Spleen (tissue), 11 donors: ENCODE data around the gene TSPAN14. TPM values are rescaled to one million over a fixed set of nuclear protein-coding genes. Genes with fewer than 3 reads are reported as not detected.

Experiments
- DNase-seq: peaks from one replicate; pipeline ENCODE4 v3.0.0-alpha.2; 2020
- H3K27ac ChIP-seq, 8 donors: fragments of 200-600 bp; sonication (generic) in 7 of 8; 1 replicate in 4 of 8; 2 replicates in 4 of 8; pipeline versions ENCODE4 v1.5.0 to v1.8.0; 2016 to 2021; ENCODE audit warnings: inconsistent platforms in 4 of 8, mild to moderate bottlenecking in 4 of 8, moderate library complexity in 1 of 8
- H3K27me3 ChIP-seq, 7 donors: fragments of 200-600 bp; sonication (generic) in 6 of 7; replicated peaks in 1 of 7; 1 replicate in 4 of 7; 2 replicates in 3 of 7; pipeline versions ENCODE4 v1.5.0 to v1.8.0; 2016 to 2021; ENCODE audit warnings: inconsistent platforms in 3 of 7, mild to moderate bottlenecking in 1 of 7
- H3K36me3 ChIP-seq, 6 donors: fragments of 200-600 bp; sonication (generic) in 5 of 6; 1 replicate in 4 of 6; 2 replicates in 2 of 6; pipeline versions ENCODE4 v1.5.0 to v1.8.0; 2016 to 2021; ENCODE audit warnings: inconsistent platforms in 2 of 6
- H3K4me1 ChIP-seq, 6 donors: fragments of 200-600 bp; sonication (generic) in 5 of 6; 1 replicate in 3 of 6; 2 replicates in 3 of 6; pipeline versions ENCODE4 v1.5.0 to v1.8.0; 2016 to 2021; ENCODE audit warnings: inconsistent platforms in 3 of 6
- H3K4me3 ChIP-seq, 8 donors: fragments of 200-600 bp; sonication (generic) in 7 of 8; 1 replicate in 4 of 8; 2 replicates in 4 of 8; pipeline versions ENCODE4 v1.5.0 to v1.8.0; 2016 to 2021; ENCODE audit warnings: inconsistent platforms in 4 of 8, mild to moderate bottlenecking in 4 of 8, moderate library complexity in 2 of 8
- H3K9me3 ChIP-seq, 8 donors: fragments of 200-600 bp; sonication (generic) in 7 of 8; 1 replicate in 4 of 8; 2 replicates in 4 of 8; pipeline versions ENCODE4 v1.5.0 to v1.8.0; 2016 to 2021; ENCODE audit warnings: inconsistent platforms in 4 of 8
- CTCF ChIP-seq, 11 experiments: fragments of 200-600 bp in 7 of 11; fragments of 450-650 bp in 4 of 11; sonication (generic) in 4 of 11; IDR thresholded peaks in 8 of 11; conservative IDR thresholded peaks in 3 of 11; 1 replicate in 7 of 11; 2 replicates in 4 of 11; pipeline versions ENCODE4 v1.4.0 to v1.8.0; 2016 to 2021; ENCODE audit warnings: antibody characterized with exemption in 11 of 11, inconsistent platforms in 4 of 11, mild to moderate bottlenecking in 1 of 11
- POLR2A ChIP-seq, 3 donors: fragments of 450-650 bp; IDR thresholded peaks; one replicate each; pipeline ENCODE4 v1.5.1; 2017; ENCODE audit warnings: antibody characterized with exemption in 3 of 3, mild to moderate bottlenecking in 1 of 3
- POLR2AphosphoS5 ChIP-seq, 3 donors: sonication (generic); formaldehyde crosslinking; IDR thresholded peaks; one replicate each; pipeline ENCODE4 v1.5.1; 2017; ENCODE audit warnings: antibody characterized with exemption in 3 of 3
- WGBS, 5 donors: extraction: QIAGEN DNeasy Blood & Tissue Kit in 3 of 5; methylation state at CpG; one replicate each; pipeline versions ENCODE4 v1.1.5 to v1.1.7; 2013 to 2018; 5-methylcytosine and 5-hydroxymethylcytosine counted together
- intact Hi-C: fragments of 100-400 bp; cut with DNase I; formaldehyde crosslinking; loops from one replicate; pipeline ENCODE4 v1.15.0; 2023; ENCODE audit warnings: low total_unique reads
- polyA plus RNA-seq, 3 donors: library from polyadenylated mRNA; stranded (reverse); fragments of 200-250 nt; gene quantifications; one replicate each; pipeline ENCODE4 v1.2.1, GENCODE V29; 2013
- total RNA-seq, 7 donors: library from RNA; depleted of rRNA in 3 of 7; stranded (reverse); fragments of >200 nt in 3 of 7; fragmentation: NEBNext Ultra II Directional in 4 of 7; extraction: Animal tissue kit (Norgen Biotek cat#: 25700) in 4 of 7; gene quantifications; one replicate each; pipeline versions ENCODE4 v1.1.0 to v1.2.1, GENCODE V29; 2016 to 2021
- donor health status: healthy with polysubstance abuse.
- donor health status: DM: no; HTN: no; CAD: no; lungs with moderate emphysema.
- donor health status: DM: no; HTN: no; CAD: no.
- donor health status: Bipolar disorder and iron deficiency.
- donor health status: healthy.
- donor health status: DM: no; HTN: no; CAD: no.
- donor health status: DM: yes; HTN: yes; CAD: no.

Gene TSPAN14
- total and polyA plus RNA-seq, 10 donors, result 13.3 to 172 (median 108) TPM

DNA sequence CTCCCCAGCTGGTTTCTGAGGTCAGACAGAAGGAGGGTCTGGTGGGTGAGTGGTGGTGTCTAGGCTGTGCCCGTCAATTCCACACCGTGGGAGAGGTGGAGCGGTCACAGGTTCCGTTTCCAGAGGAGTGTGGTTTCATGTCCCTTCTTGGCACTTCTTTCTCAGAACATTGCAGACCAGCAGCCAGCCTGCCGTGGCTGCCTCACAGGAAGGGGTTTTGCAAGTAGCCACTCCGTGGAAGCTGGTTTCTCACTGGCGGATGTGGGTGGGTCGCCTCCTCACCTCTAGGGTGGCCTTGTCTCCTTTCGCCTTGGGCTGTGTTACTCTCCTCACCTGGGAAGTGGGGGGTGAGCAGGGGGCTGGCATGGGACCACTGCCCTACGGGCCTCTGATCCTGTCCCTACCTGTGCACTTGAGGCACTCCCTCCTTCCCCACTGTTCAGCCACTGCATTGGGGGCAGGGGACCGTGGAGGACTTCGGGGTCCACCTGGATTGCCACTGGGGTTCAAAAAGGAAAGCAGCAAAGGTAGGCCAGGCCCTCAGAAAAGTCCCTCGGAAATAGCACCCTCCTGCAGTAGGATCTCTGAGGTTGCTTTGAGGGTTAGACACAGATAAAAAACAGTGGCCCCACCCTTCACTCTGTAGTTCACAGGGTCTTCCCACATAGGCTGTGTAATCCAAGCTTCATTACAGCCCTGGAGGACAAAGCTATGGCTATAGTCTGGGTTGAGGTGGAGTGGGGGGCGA, 33.9 kb downstream of the TSPAN14 start:
- H3K27ac ChIP-seq, result peak overlapping the region; percentile 60 to 96 (median 80)
- peak; percentile 93 for DNase-seq
- H3K4me1 ChIP-seq, result peaks cover 49 to 100% (median 98%) of the 10 kb centered on the region in 6 donors
- peaks cover 0 to 52% (median 17%) of the 10 kb centered on the region in 6 donors for H3K36me3 ChIP-seq
- 32 to 62% (median 39%) methylated on average over 12 to 14 of the region's 14 CpGs for WGBS, 5 donors
- intact Hi-C loops, result no loop called here
- peak; percentile 77 to 84 (median 78) for TF ChIP-seq POLR2AphosphoS5 (IDR thresholded peaks at IDR 0.05)
- TF ChIP-seq POLR2A (IDR thresholded peaks at IDR 0.05), result no peak
- peak in 3 of 11 experiments; percentile 21 to 34 (median 34) for TF ChIP-seq CTCF (IDR thresholded peaks at IDR 0.05 in 8 of 11, conservative IDR thresholded peaks at IDR 0.05 in 3 of 11)
- peak overlapping the region in 2 of 8 donors; percentile 12 to 48 for H3K4me3 ChIP-seq
- no peaks in the 10 kb centered on the region for H3K9me3 ChIP-seq
- H3K27me3 ChIP-seq, result no peaks in the 10 kb centered on the region

GRCh38 chr10:80488539-80489066, 34.5 kb downstream of the TSPAN14 start:
- 60 to 78% (median 63%) methylated on average over 6 of the region's 6 CpGs for WGBS, 5 donors
- Histone ChIP-seq H3K27me3 (no peaks in the 10 kb centered on the region), H3K27ac (peak overlapping the region; percentile 60 to 96 (median 80)), H3K4me1 (peaks cover 55 to 100% (median 98%) of the 10 kb centered on the region in 6 donors), H3K36me3 (peaks cover 0 to 45% (median 17%) of the 10 kb centered on the region in 6 donors), H3K9me3 (no peaks in the 10 kb centered on the region), H3K4me3 (peak overlapping the region in 1 of 8 donors; percentile 48)
- DNase-seq, result peak; percentile 64
- TF ChIP-seq CTCF (IDR thresholded peaks at IDR 0.05 in 8 of 11, conservative IDR thresholded peaks at IDR 0.05 in 3 of 11) (no peak), POLR2AphosphoS5 (IDR thresholded peaks at IDR 0.05) (no peak), POLR2A (IDR thresholded peaks at IDR 0.05) (no peak)
- intact Hi-C loops, result no loop called here

DNA sequence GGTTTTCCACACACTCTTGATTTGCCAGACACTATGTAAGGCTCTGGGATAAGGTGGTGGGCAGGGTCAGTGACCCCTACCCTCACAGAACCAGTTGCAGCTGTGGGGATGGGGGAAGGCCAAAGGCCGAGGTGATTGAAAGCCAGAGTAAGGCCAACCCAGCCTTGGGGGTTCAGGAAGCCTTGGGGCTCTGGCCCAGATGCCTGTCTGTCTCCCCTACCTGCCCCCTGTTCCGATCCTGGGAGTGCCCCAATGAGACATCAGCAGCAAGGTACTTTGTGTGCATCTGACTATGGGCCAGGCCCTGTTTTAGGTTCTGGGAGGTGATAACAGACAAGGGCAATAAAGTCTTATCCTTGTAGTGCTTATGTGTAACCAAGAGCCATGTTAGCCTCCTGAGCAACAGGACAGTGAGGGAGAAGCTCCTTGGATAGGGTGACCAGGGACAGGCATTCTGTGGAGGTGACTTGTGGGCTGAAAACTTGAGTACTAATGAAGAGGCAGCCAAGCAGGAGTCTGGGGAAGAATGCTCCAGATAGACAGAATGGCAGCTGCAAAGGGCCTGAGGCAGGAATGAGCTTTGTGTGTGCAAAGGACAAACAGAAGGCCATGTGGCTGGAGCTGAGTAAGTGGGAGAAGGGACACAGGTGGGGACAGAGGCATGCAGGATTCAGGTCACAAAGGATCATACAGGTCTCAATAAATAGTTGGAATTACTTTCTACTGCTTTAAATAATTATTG, 35.4 kb downstream of the TSPAN14 start:
- Histone ChIP-seq H3K27ac (peak overlapping the region in 7 of 8 donors; percentile 15 to 96 (median 80)), H3K9me3 (no peaks in the 10 kb centered on the region), H3K27me3 (no peaks in the 10 kb centered on the region), H3K4me3 (no peak overlapping the region), H3K36me3 (peaks cover 0 to 52% (median 17%) of the 10 kb centered on the region in 6 donors), H3K4me1 (peaks cover 57 to 100% (median 98%) of the 10 kb centered on the region in 6 donors)
- 95 to 100% (median 97%) methylated on average over 1 to 2 of the region's 2 CpGs for WGBS, 5 donors
- TF ChIP-seq CTCF (IDR thresholded peaks at IDR 0.05 in 8 of 11, conservative IDR thresholded peaks at IDR 0.05 in 3 of 11) (no peak), POLR2AphosphoS5 (IDR thresholded peaks at IDR 0.05) (peak in 1 of 3 donors; percentile 19), POLR2A (IDR thresholded peaks at IDR 0.05) (no peak)
- intact Hi-C loops, result no loop called here
- DNase-seq, result peak; percentile 50
